Measurements from ENCODE around the gene TADA1. TPM values are rescaled to one million over a fixed set of nuclear protein-coding genes. Genes with fewer than 3 reads are reported as not detected.
A peak's percentile ranks its signal among the peaks of the same experiment; 100 is the strongest.

Gene TADA1
- polyA plus RNA-seq, 1 donor (not counting 4 experiments of a cell fraction or from before 2014, with no cell fraction given): 15.0 TPM

- H3K79me2 ChIP-seq (ENCODE audit: control insufficient read depth, insufficient read depth, low read length): peaks cover 42% of the 10 kb centered on the region
- DNase-seq (ENCODE audit: low read depth, low spot score): no peak
These were observed 36.3 kb downstream of the TADA1 start for GRCh38 chr1:166839600-166840308.

GRCh38 chr1:166838766-166839599, 37.1 kb downstream of the TADA1 start, which contains the start of gene POGK:
Gene POGK, plus strand, starts transcription at chr1:166839475. Its CDS starts 1,482 bp downstream, at chr1:166840957.
- peak within 1 kb of the TSS; percentile 95 for H3K4me2 ChIP-seq (ENCODE audit: control insufficient read depth, extremely low read depth, insufficient read depth, low read depth, low read length)
- H3K4me1 ChIP-seq (ENCODE audit: control insufficient read depth, extremely low read depth, insufficient read depth, low read length): peaks cover 17% of the 10 kb centered on the region
- peaks cover 10% of the 10 kb centered on the region for H4K20me1 ChIP-seq (ENCODE audit: control insufficient read depth, extremely low read depth, insufficient read depth, low read length)
- FAIRE-seq (no peak), DNase-seq (ENCODE audit: low read depth, low spot score) (peak; percentile 25)
- H3K4me3 ChIP-seq (ENCODE audit: control insufficient read depth in 2 of 3, extremely low read depth in 1 of 3, insufficient read depth in 2 of 3, low read depth in 1 of 3, low read length in 3 of 3): peak within 1 kb of the TSS; percentile 52 to 86 (median 77)
- H3K9me1 ChIP-seq (ENCODE audit: control insufficient read depth, extremely low read depth, insufficient read depth, low read length): peaks cover 2% of the 10 kb centered on the region
- peak within 1 kb of the TSS; percentile 97 for H2AFZ ChIP-seq (ENCODE audit: control insufficient read depth, low read length)
- H3K27ac ChIP-seq (ENCODE audit: control insufficient read depth, insufficient read depth, low read length): peak within 1 kb of the TSS; percentile 72
- peaks cover 21 to 27% of the 10 kb centered on the region in 2 experiments for H3K36me3 ChIP-seq (ENCODE audit: control insufficient read depth in 2 of 2, extremely low read depth in 1 of 2, insufficient read depth in 2 of 2, low read length in 2 of 2)
- dilution Hi-C loops (cut with MboI; ENCODE audit: extremely low pct_ligation_motif_present, low sequenced_read_pairs): no loop called here
- TF ChIP-seq EZH2 (IDR thresholded peaks at IDR 0.05; ENCODE audit: low read length): no peak
- TF ChIP-seq, protein P1, sequence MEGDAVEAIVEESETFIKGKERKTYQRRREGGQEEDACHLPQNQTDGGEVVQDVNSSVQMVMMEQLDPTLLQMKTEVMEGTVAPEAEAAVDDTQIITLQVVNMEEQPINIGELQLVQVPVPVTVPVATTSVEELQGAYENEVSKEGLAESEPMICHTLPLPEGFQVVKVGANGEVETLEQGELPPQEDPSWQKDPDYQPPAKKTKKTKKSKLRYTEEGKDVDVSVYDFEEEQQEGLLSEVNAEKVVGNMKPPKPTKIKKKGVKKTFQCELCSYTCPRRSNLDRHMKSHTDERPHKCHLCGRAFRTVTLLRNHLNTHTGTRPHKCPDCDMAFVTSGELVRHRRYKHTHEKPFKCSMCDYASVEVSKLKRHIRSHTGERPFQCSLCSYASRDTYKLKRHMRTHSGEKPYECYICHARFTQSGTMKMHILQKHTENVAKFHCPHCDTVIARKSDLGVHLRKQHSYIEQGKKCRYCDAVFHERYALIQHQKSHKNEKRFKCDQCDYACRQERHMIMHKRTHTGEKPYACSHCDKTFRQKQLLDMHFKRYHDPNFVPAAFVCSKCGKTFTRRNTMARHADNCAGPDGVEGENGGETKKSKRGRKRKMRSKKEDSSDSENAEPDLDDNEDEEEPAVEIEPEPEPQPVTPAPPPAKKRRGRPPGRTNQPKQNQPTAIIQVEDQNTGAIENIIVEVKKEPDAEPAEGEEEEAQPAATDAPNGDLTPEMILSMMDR (optimal IDR thresholded peaks at IDR 0.05 in 1 of 3, IDR thresholded peaks at IDR 0.05 in 1 of 3, conservative IDR thresholded peaks at IDR 0.05 in 1 of 3; ENCODE audit: extremely low read depth in 1 of 3, insufficient read depth in 2 of 3, low read length in 3 of 3): peak in 1 of 3 experiments; percentile 11
- no peaks in the 10 kb centered on the region for H3K9me3 ChIP-seq (ENCODE audit: control insufficient read depth, low read depth, low read length)
- peak within 1 kb of the TSS; percentile 80 for H3K9ac ChIP-seq (ENCODE audit: control insufficient read depth, extremely low read depth, insufficient read depth, low read length)
- H3K79me2 ChIP-seq (ENCODE audit: control insufficient read depth, insufficient read depth, low read length): peaks cover 36% of the 10 kb centered on the region
- H3K27me3 ChIP-seq (ENCODE audit: control insufficient read depth, extremely low read depth, insufficient read depth, low read length): no peaks in the 10 kb centered on the region

More at GRCh38 chr1:166839600-166840308, 36.3 kb downstream of the TADA1 start:
- peak overlapping the region; percentile 65 for H3K27ac ChIP-seq (ENCODE audit: control insufficient read depth, insufficient read depth, low read length)
- no peak for FAIRE-seq
- H4K20me1 ChIP-seq (ENCODE audit: control insufficient read depth, extremely low read depth, insufficient read depth, low read length): peaks cover 10% of the 10 kb centered on the region
- H3K4me3 ChIP-seq (ENCODE audit: control insufficient read depth in 2 of 3, extremely low read depth in 1 of 3, insufficient read depth in 2 of 3, low read depth in 1 of 3, low read length in 3 of 3): peak overlapping the region; percentile 52 to 84 (median 77)
- H3K36me3 ChIP-seq (ENCODE audit: control insufficient read depth in 2 of 2, extremely low read depth in 1 of 2, insufficient read depth in 2 of 2, low read length in 2 of 2): peaks cover 23 to 30% of the 10 kb centered on the region in 2 experiments
- H3K27me3 ChIP-seq (ENCODE audit: control insufficient read depth, extremely low read depth, insufficient read depth, low read length): no peaks in the 10 kb centered on the region
- H3K9me1 ChIP-seq (ENCODE audit: control insufficient read depth, extremely low read depth, insufficient read depth, low read length): peaks cover 2% of the 10 kb centered on the region
- H3K4me1 ChIP-seq (ENCODE audit: control insufficient read depth, extremely low read depth, insufficient read depth, low read length): peaks cover 17% of the 10 kb centered on the region
- no peaks in the 10 kb centered on the region for H3K9me3 ChIP-seq (ENCODE audit: control insufficient read depth, low read depth, low read length)
- H3K4me2 ChIP-seq (ENCODE audit: control insufficient read depth, extremely low read depth, insufficient read depth, low read depth, low read length): peak overlapping the region; percentile 95
- TF ChIP-seq, protein P1 (optimal IDR thresholded peaks at IDR 0.05 in 1 of 3, IDR thresholded peaks at IDR 0.05 in 1 of 3, conservative IDR thresholded peaks at IDR 0.05 in 1 of 3; ENCODE audit: extremely low read depth in 1 of 3, insufficient read depth in 2 of 3, low read length in 3 of 3): peak; percentile 12 to 33 (median 14)
- TF ChIP-seq EZH2 (IDR thresholded peaks at IDR 0.05; ENCODE audit: low read length): no peak
- peak overlapping the region; percentile 80 for H3K9ac ChIP-seq (ENCODE audit: control insufficient read depth, extremely low read depth, insufficient read depth, low read length)
- dilution Hi-C loops (cut with MboI; ENCODE audit: extremely low pct_ligation_motif_present, low sequenced_read_pairs): no loop called here
- H2AFZ ChIP-seq (ENCODE audit: control insufficient read depth, low read length): peak overlapping the region; percentile 2

Data from keratinocyte (primary cell).